Keratinocyte (primary cell): Measurements from ENCODE around the gene CDKN2D. TPM values are rescaled to one million over a fixed set of nuclear protein-coding genes. Genes with fewer than 3 reads are reported as not detected.

Experiments
- DNase-seq: peaks from one replicate; pipeline ENCODE4 v3.0.0-alpha.2; 2011; ENCODE audit warnings: low read depth, missing footprints, low spot score
- FAIRE-seq: peaks from 2 replicates; lab custom pipeline; 2011; peaks lifted over from hg19 to GRCh38; lab: Jason Lieb, UNC
- H2AFZ ChIP-seq: 2 replicates; pipeline ENCODE4 v1.6.0; 2012; ENCODE audit warnings: low read length, control low read depth, inconsistent platforms; ENCODE audit not compliant: control insufficient read depth
- H3K27ac ChIP-seq: 2 replicates; pipeline ENCODE4 v1.5.1; 2011; ENCODE audit warnings: low read length; ENCODE audit not compliant: control insufficient read depth, insufficient read depth
- H3K27me3 ChIP-seq: 3 replicates; pipeline ENCODE4 v1.6.0; 2011; ENCODE audit warnings: low read length; ENCODE audit not compliant: control insufficient read depth, insufficient read depth; ENCODE audit errors: extremely low read depth
- H3K36me3 ChIP-seq, 2 experiments: 2 replicates in 1 of 2; 3 replicates in 1 of 2; pipeline ENCODE4 v1.5.1; 2011; ENCODE audit warnings: low read length in 2 of 2, mild to moderate bottlenecking in 1 of 2; ENCODE audit not compliant: control insufficient read depth in 2 of 2, insufficient read depth in 2 of 2; ENCODE audit errors: extremely low read depth in 1 of 2
- H3K4me1 ChIP-seq: 3 replicates; pipeline ENCODE4 v1.5.1; 2011; ENCODE audit warnings: low read length; ENCODE audit not compliant: control insufficient read depth, insufficient read depth; ENCODE audit errors: extremely low read depth
- H3K4me2 ChIP-seq: 3 replicates; pipeline ENCODE4 v1.6.0; 2011; ENCODE audit warnings: low read depth, low read length; ENCODE audit not compliant: control insufficient read depth, insufficient read depth; ENCODE audit errors: extremely low read depth
- H3K4me3 ChIP-seq, 3 experiments: fragments of 200-600 bp in 1 of 3; sonication (generic) in 1 of 3; 2 replicates in 2 of 3; 3 replicates in 1 of 3; pipeline ENCODE4 v1.5.1; 2011 to 2016; ENCODE audit warnings: low read length in 3 of 3, mild to moderate bottlenecking in 3 of 3, control low read depth in 2 of 3, inconsistent platforms in 1 of 3, low read depth in 1 of 3, mixed read lengths in 1 of 3, mixed run types in 1 of 3, moderate library complexity in 1 of 3; ENCODE audit not compliant: control insufficient read depth in 2 of 3, insufficient read depth in 2 of 3; ENCODE audit errors: extremely low read depth in 1 of 3
- H3K79me2 ChIP-seq: 2 replicates; pipeline ENCODE4 v1.6.0; 2012; ENCODE audit warnings: low read length; ENCODE audit not compliant: control insufficient read depth, insufficient read depth
- H3K9ac ChIP-seq: 3 replicates; pipeline ENCODE4 v1.6.0; 2011; ENCODE audit warnings: low read length; ENCODE audit not compliant: control insufficient read depth, insufficient read depth; ENCODE audit errors: extremely low read depth
- H3K9me1 ChIP-seq: 3 replicates; pipeline ENCODE4 v1.6.0; 2011; ENCODE audit warnings: low read length; ENCODE audit not compliant: control insufficient read depth, insufficient read depth; ENCODE audit errors: extremely low read depth
- H3K9me3 ChIP-seq: 2 replicates; pipeline ENCODE4 v1.5.1; 2012; ENCODE audit warnings: low read depth, low read length; ENCODE audit not compliant: control insufficient read depth
- H4K20me1 ChIP-seq: 3 replicates; pipeline ENCODE4 v1.6.0; 2011; ENCODE audit warnings: low read length; ENCODE audit not compliant: control insufficient read depth, insufficient read depth; ENCODE audit errors: extremely low read depth
- CTCF ChIP-seq, 3 experiments: IDR thresholded peaks in 1 of 3; conservative IDR thresholded peaks in 1 of 3; optimal IDR thresholded peaks in 1 of 3; 2 replicates in 2 of 3; 3 replicates in 1 of 3; pipeline versions ENCODE3 to v1.5.1; 2011; ENCODE audit warnings: low read length in 3 of 3, mild to moderate bottlenecking in 3 of 3, moderate library complexity in 2 of 3, control low read depth in 1 of 3, inconsistent platforms in 1 of 3; ENCODE audit not compliant: insufficient read depth in 2 of 3; ENCODE audit errors: extremely low read depth in 1 of 3
- EZH2 ChIP-seq: IDR thresholded peaks from one replicate; pipeline ENCODE4 v1.6.1; 2012; ENCODE audit warnings: inconsistent platforms, mild to moderate bottlenecking, low read length, moderate library complexity
- dilution Hi-C: fragments of 300-500 bp; cut with MboI; formaldehyde crosslinking; loops from one replicate; pipeline ENCODE4 v1.7.0; 2020; ENCODE audit warnings: low sequenced_read_pairs; ENCODE audit not compliant: extremely low pct_ligation_motif_present
- polyA plus RNA-seq, 5 experiments: library from polyadenylated mRNA; depleted of rRNA in 3 of 5; stranded (reverse) in 3 of 5; stranded (forward) in 1 of 5; unstranded in 1 of 5; fragments of >200 nt; gene quantifications; 1 replicate in 1 of 5; 2 replicates in 3 of 5; 3 replicates in 1 of 5; pipeline versions ENCODE4 v1.2.1 to v1.2.3, GENCODE V29; 2011 to 2012; ENCODE audit warnings: missing spikeins in 2 of 5, low read depth in 1 of 5, low replicate concordance in 1 of 5

The CDKN2D gene
- polyA plus RNA-seq, 1 donor (not counting 4 experiments of a cell fraction or from before 2014, with no cell fraction given), result 3.9 TPM

GRCh38 chr19:10562609-10563008 is 6.2 kb downstream of the CDKN2D start:
- H3K27ac ChIP-seq, result no peak overlapping the region
- no peaks in the 10 kb centered on the region for H3K27me3 ChIP-seq
- H2AFZ ChIP-seq, result no peak overlapping the region
- no peak overlapping the region for H3K9ac ChIP-seq
- H3K79me2 ChIP-seq, result peaks cover 18% of the 10 kb centered on the region
- peaks cover 17% of the 10 kb centered on the region for H3K4me1 ChIP-seq
- dilution Hi-C loops, result no loop called here
- H3K4me2 ChIP-seq, result no peak overlapping the region
- H3K36me3 ChIP-seq, result peaks cover 21 to 32% of the 10 kb centered on the region in 2 experiments
- no peaks in the 10 kb centered on the region for H4K20me1 ChIP-seq
- no peak for TF ChIP-seq EZH2
- no peak for TF ChIP-seq CTCF (optimal IDR thresholded peaks at IDR 0.05 in 1 of 3, IDR thresholded peaks at IDR 0.05 in 1 of 3, conservative IDR thresholded peaks at IDR 0.05 in 1 of 3; ENCODE audit: extremely low read depth in 1 of 3, insufficient read depth in 2 of 3, low read length in 3 of 3)
- no peak for FAIRE-seq
- H3K4me3 ChIP-seq, result no peak overlapping the region
- H3K9me3 ChIP-seq, result no peaks in the 10 kb centered on the region
- no peaks in the 10 kb centered on the region for H3K9me1 ChIP-seq
- no peak for DNase-seq

- Histone ChIP-seq H2AFZ (no peak overlapping the region), H3K36me3 (peaks cover 23 to 46% of the 10 kb centered on the region in 2 experiments), H3K27ac (no peak overlapping the region), H3K4me3 (no peak overlapping the region), H3K4me1 (peaks cover 21% of the 10 kb centered on the region), H3K27me3 (no peaks in the 10 kb centered on the region), H3K9me3 (no peaks in the 10 kb centered on the region), H3K79me2 (peaks cover 14% of the 10 kb centered on the region), H3K9me1 (no peaks in the 10 kb centered on the region), H3K4me2 (no peak overlapping the region), H3K9ac (no peak overlapping the region), H4K20me1 (no peaks in the 10 kb centered on the region)
- DNase-seq, result no peak
- FAIRE-seq, result no peak
- TF ChIP-seq EZH2, result no peak
- no peak for TF ChIP-seq CTCF (optimal IDR thresholded peaks at IDR 0.05 in 1 of 3, IDR thresholded peaks at IDR 0.05 in 1 of 3, conservative IDR thresholded peaks at IDR 0.05 in 1 of 3; ENCODE audit: extremely low read depth in 1 of 3, insufficient read depth in 2 of 3, low read length in 3 of 3)
- dilution Hi-C loops, result no loop called here
Measured at GRCh38 chr19:10560154-10560553, 8.6 kb downstream of the CDKN2D start.
